Measurements from ENCODE around the gene WDR64. TPM values are rescaled to one million over a fixed set of nuclear protein-coding genes. Genes with fewer than 3 reads are reported as not detected.

Gene WDR64
- total RNA-seq, 1 donor from 2014 or later = 0.80 TPM

DNA sequence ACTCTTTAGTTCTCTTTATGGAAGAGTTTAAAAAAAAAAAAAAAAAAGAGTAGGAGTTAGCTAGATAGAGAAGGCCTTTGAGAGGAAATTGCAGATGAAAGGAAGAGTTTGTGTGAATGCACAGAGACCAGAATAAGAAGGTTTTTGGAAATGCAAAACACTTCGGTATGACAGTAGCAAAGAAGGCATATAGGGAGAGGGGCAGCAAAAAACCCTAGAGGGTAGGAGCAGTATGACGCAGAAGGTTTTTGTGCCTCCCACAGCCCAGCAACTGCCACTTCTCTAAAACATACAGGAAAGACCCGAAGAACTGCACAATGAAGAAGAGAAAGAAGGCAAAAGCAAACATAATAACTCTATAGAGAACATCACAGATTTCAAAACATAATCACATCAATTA is 84.3 kb downstream of the WDR64 start:
- TF ChIP-seq, protein P1, sequence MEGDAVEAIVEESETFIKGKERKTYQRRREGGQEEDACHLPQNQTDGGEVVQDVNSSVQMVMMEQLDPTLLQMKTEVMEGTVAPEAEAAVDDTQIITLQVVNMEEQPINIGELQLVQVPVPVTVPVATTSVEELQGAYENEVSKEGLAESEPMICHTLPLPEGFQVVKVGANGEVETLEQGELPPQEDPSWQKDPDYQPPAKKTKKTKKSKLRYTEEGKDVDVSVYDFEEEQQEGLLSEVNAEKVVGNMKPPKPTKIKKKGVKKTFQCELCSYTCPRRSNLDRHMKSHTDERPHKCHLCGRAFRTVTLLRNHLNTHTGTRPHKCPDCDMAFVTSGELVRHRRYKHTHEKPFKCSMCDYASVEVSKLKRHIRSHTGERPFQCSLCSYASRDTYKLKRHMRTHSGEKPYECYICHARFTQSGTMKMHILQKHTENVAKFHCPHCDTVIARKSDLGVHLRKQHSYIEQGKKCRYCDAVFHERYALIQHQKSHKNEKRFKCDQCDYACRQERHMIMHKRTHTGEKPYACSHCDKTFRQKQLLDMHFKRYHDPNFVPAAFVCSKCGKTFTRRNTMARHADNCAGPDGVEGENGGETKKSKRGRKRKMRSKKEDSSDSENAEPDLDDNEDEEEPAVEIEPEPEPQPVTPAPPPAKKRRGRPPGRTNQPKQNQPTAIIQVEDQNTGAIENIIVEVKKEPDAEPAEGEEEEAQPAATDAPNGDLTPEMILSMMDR (IDR thresholded peaks at IDR 0.05; ENCODE audit: unreplicated experiment) = no peak
- Mint-ChIP-seq H3K4me1 (ENCODE audit: unreplicated experiment) (peaks cover 3% of the 10 kb centered on the region), H3K36me3 (ENCODE audit: low read depth, unreplicated experiment) (no peaks in the 10 kb centered on the region), H3K9me3 (ENCODE audit: unreplicated experiment) (no peaks in the 10 kb centered on the region), H3K4me3 (ENCODE audit: unreplicated experiment) (no peak overlapping the region), H3K27ac (ENCODE audit: unreplicated experiment) (no peak overlapping the region), H3K27me3 (ENCODE audit: unreplicated experiment) (no peaks in the 10 kb centered on the region)
- no peak for DNase-seq (ENCODE audit: low spot score)

DNA sequence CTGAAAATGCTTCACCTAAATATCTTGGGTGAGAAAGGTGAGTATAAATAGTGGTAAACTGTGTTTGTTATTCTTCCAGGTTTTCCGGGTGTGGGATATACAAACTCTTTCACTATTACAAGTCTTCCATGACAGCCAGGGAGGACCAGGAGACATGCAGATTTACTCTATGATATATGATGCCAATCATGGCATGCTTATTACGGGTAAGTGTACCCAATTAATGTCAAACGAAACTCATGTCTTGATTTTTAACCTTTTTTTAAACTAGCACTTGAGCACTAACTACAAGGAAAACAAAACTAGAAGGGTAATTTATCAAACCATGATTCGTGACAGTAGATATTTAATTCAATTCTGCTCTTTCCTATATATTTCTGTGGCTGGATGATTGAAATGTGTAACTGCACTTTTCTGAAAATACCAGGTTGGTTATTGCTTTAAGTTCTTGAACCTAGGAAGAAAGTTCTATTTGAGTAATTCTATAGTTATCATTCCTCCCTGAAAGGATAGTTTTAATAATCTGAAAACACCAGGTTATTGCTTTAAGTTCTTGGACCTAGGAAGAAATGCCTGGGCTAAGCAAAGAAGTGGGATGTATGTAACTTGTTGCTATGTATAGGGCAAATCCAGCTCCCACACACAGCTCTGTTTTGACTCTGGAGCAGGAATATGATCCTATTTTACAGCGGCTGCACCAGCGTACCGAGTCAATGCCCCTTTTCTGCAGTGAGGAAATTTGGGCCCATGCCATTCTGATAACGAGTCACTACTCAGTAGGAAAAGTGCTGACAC is 86.4 kb downstream of the WDR64 start:
- peaks cover 1% of the 10 kb centered on the region for H3K27me3 Mint-ChIP-seq (ENCODE audit: unreplicated experiment)
- TF ChIP-seq, protein P1 (IDR thresholded peaks at IDR 0.05; ENCODE audit: unreplicated experiment) = no peak
- H3K9me3 Mint-ChIP-seq (ENCODE audit: unreplicated experiment) = no peaks in the 10 kb centered on the region
- no peak overlapping the region for H3K4me3 Mint-ChIP-seq (ENCODE audit: unreplicated experiment)
- H3K36me3 Mint-ChIP-seq (ENCODE audit: low read depth, unreplicated experiment) = no peaks in the 10 kb centered on the region
- no peak for DNase-seq (ENCODE audit: low spot score)
- H3K27ac Mint-ChIP-seq (ENCODE audit: unreplicated experiment) = no peak overlapping the region
- H3K4me1 Mint-ChIP-seq (ENCODE audit: unreplicated experiment) = peaks cover 3% of the 10 kb centered on the region

DNA sequence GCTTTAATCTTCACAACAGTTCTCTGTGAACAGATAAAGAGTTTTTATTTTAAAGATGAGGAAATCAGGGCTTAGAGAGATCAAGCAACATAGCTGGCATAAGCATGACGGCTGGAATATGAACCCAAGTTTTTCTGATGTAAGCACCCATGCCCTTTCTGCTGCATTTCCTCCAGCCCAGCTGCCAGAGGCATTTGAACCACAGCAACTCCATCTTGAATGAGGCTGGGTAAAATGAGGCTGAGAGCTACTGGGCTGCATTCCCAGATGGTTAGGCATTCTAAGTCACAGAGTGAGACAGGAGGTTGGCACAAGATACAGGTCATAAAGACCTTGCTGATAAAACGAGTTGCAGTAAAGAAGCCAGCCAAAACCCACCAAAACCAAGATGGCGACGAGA is 90.0 kb downstream of the WDR64 start:
- no peak overlapping the region for H3K4me3 Mint-ChIP-seq (ENCODE audit: unreplicated experiment)
- H3K36me3 Mint-ChIP-seq (ENCODE audit: low read depth, unreplicated experiment) = no peaks in the 10 kb centered on the region
- H3K4me1 Mint-ChIP-seq (ENCODE audit: unreplicated experiment) = peaks cover 3% of the 10 kb centered on the region
- TF ChIP-seq, protein P1 (IDR thresholded peaks at IDR 0.05; ENCODE audit: unreplicated experiment) = no peak
- H3K27ac Mint-ChIP-seq (ENCODE audit: unreplicated experiment) = no peak overlapping the region
- peaks cover 1% of the 10 kb centered on the region for H3K27me3 Mint-ChIP-seq (ENCODE audit: unreplicated experiment)
- H3K9me3 Mint-ChIP-seq (ENCODE audit: unreplicated experiment) = no peaks in the 10 kb centered on the region
- DNase-seq (ENCODE audit: low spot score) = no peak

DNA sequence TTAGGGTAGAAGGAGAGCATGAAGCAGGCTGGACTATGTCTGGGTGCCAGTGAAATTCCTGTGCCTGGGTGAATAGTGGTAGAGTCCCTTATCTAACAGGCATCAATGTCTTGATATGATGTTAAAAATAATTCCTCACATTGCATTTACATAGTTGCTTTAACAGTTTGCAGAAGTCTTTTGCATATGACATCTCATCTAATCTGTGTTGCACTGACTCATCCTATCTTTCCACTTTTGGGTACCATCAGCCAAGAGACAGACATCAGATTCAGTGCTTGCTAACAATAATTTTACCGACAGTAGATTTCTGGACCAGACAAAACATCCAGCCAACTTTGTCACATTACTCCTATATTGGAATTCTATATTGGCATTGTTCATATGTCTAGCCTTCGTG is 92.5 kb downstream of the WDR64 start:
- TF ChIP-seq, protein P1 (IDR thresholded peaks at IDR 0.05; ENCODE audit: unreplicated experiment) = no peak
- Mint-ChIP-seq H3K36me3 (ENCODE audit: low read depth, unreplicated experiment) (no peaks in the 10 kb centered on the region), H3K9me3 (ENCODE audit: unreplicated experiment) (no peaks in the 10 kb centered on the region), H3K4me3 (ENCODE audit: unreplicated experiment) (no peak overlapping the region), H3K4me1 (ENCODE audit: unreplicated experiment) (peaks cover 12% of the 10 kb centered on the region), H3K27ac (ENCODE audit: unreplicated experiment) (no peak overlapping the region), H3K27me3 (ENCODE audit: unreplicated experiment) (peaks cover 1% of the 10 kb centered on the region)
- no peak for DNase-seq (ENCODE audit: low spot score)

DNA sequence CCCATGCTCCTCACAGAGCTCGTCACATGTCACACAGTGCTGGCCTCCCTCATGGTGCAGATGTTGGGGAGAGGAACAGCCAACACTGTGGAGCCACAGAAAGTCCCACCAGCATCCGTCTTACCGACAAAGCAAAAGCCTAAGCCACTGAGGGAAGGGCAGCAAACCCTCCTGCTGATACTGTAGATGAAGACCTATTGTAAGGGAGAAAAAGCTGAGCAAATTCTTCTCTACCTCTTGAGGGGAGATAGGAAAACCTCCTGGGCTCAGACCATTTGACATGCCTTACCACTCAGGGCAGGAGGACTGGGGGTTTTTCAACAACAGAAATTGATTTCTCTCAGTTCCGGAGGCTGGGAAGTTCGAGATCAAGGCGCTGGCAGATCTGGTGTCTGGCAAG is 95.9 kb downstream of the WDR64 start:
- DNase-seq (ENCODE audit: low spot score) = no peak
- TF ChIP-seq, protein P1 (IDR thresholded peaks at IDR 0.05; ENCODE audit: unreplicated experiment) = no peak
- Mint-ChIP-seq H3K27me3 (ENCODE audit: unreplicated experiment) (no peaks in the 10 kb centered on the region), H3K4me3 (ENCODE audit: unreplicated experiment) (no peak overlapping the region), H3K9me3 (ENCODE audit: unreplicated experiment) (no peaks in the 10 kb centered on the region), H3K27ac (ENCODE audit: unreplicated experiment) (no peak overlapping the region), H3K36me3 (ENCODE audit: low read depth, unreplicated experiment) (no peaks in the 10 kb centered on the region), H3K4me1 (ENCODE audit: unreplicated experiment) (peaks cover 12% of the 10 kb centered on the region)

All from endothelial cell (in vitro differentiated cells).